ENCODE data around the gene CFAP410. TPM values are rescaled to one million over a fixed set of nuclear protein-coding genes. Genes with fewer than 3 reads are reported as not detected.
"Not testable (repeated sequence)": the region's sequence is repeated elsewhere in the genome, so short reads cannot be mapped to it uniquely, and the experiment has no call there.

Gene CFAP410
- total RNA-seq, 1 donor from 2014 or later, result 14.9 TPM

DNA sequence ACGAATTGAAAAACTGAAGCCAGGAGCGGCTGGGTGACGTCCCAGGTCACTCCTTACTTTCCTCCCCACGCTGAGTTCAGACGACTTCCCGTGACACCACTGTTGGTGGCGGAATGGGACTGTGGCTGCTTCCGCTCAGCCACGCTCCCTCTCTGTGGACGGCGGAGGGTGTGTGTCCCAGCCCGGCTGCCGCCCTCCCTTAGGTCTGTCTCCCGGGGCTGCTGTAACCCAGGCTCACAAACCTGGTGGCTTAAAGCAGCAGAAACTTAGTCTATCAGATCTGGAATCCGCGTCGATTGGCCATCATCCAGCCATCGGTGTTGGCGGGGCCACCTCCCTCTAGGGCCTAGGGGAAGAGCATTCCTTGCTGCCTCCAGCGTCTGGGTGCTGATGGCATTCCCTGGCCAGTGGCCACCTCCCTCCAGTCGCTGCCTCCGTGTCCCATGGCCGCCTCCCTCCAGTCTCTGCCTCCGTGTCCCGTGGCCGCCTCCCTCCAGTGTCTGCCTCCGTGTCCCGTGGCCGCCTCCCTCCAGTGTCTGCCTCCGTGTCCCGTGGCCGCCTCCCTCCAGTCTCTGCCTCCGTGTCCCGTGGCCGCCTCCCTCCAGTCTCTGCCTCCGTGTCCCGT is 31.7 kb upstream of the CFAP410 start:
- no peak for ATAC-seq
- intact Hi-C loops (cut with micrococcal nuclease), result no loop called here

DNA sequence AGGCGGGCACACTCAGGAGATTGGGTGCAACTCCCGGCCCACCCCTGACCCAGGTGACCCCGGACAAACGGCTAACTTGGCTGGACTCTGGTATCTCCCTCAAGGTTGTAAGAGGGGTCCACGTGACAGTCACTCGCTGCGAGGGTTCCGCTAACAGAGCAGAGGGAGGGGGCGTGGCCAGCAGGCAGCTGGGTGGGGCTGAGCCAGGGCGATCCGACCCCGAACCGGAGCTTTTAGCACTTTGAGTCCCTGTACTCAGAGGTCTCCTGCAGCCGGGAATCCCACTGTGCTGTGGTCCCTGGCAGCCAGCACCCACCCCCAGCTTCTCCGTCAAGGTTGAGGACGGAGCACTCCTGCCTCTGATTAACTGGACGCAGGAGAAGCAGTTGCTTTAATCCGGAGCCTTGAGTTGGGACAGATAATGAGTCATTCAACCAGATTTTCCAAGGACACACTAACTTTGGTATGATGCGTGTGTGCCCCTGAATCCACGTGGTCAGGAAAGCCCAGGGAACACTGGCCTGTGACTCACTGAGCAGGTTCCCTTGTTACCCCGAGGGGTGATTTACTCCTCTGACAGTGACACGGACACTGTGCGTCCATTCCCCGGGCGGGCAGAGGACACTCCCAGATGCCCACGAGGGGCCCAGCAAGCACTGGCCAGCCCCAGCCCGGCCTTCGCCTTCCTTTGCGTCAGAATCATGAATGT is 31.0 kb upstream of the CFAP410 start:
- DNase-seq (no peak), ATAC-seq (peak; percentile 43)
- intact Hi-C loops (cut with micrococcal nuclease), result no loop called here

More for the DNA sequence above, 31.7 kb upstream of the CFAP410 start:
- no peak for DNase-seq

DNA sequence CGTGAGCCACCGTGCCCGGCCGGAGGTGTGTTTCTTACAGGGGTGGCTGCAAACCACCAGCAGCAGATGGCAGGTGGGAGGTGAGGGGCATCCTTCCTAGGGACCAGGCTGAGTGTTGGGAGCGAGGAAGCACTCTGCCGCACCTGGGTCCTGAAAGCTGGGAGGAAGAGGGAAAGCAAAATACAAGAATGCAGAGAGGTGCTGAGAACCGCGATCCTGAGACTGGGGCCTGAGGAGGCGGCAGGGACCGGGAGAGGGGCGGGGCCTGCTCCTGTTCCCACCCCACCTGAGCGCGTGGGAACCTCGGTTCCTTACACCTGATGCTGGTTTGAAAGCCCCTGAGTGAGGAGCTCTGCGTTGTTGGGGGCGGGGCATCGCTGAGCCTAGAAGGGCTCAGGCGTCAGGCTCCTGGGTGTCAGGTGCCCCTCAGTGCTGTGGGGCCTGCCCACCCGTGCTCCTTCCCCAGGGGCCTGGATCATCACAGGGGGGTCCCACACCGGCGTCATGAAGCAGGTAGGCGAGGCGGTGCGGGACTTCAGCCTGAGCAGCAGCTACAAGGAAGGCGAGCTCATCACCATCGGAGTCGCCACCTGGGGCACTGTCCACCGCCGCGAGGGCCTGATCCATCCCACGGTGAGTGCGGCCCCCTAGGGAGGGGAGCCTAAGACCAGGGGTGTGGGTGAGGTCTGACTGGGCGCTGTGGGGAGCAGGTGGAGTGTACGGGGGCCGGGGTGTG is 29.7 kb upstream of the CFAP410 start:
- DNase-seq (no peak), ATAC-seq (no peak)
- intact Hi-C loops (cut with micrococcal nuclease), result no loop called here

DNA sequence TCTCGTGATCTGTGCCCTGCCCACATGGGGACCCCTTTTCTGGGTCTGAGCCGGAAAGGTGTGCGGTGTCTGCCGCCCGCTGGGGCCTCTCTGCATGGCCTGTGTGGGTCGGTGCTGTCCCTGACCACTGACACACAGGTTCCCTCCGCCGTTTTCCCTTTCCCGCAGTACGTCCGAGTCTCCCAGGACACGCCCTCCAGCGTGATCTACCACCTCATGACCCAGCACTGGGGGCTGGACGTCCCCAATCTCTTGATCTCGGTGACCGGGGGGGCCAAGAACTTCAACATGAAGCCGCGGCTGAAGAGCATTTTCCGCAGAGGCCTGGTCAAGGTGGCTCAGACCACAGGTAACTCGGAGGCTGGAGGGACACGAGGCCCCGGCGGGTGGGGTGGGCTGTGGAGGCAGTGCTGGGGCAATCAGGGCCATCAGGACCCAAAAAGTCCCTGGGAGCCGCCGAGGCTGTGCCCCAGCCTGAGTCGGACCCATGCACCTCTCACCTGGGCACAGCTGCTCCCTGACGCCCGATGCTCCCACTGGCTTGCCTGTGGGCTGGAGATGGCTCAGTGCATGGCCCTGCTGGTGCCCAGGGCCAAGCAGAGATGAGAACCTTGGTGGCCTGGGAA is 27.5 kb upstream of the CFAP410 start:
- intact Hi-C loops (cut with micrococcal nuclease), result no loop called here
- DNase-seq (no peak), ATAC-seq (no peak)

DNA sequence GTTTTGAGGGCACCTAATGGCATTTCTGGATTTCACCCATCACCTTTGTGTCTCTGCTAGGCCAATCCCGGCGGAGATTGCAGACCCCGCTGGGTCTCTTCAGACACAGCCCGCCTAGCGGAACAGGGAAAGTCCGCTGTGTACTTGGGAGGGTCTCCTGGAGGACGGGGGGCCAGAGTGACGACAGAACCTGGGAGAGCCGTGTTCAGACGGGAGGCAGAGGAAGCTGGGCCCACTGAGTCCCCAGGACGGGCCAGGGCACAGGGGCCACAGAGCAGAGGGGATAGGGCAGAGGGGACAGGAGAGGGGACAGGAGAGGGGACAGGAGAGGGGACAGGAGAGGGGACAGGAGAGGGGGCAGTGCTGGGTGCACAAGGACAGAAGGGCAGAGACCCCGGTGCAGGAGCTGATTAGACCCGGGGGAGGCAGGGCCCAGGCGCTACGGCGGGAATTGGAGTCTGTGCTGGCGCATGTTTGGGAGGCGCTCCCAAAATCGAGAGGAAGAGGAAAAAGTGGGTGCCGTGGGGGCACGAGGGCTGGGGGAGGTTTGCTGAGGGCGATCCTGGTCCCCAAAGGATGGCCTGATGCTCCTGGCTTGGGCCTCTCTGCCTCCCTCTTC is 26.9 kb upstream of the CFAP410 start:
- no peak for DNase-seq
- ATAC-seq, result no peak
- intact Hi-C loops (cut with micrococcal nuclease), result no loop called here

DNA sequence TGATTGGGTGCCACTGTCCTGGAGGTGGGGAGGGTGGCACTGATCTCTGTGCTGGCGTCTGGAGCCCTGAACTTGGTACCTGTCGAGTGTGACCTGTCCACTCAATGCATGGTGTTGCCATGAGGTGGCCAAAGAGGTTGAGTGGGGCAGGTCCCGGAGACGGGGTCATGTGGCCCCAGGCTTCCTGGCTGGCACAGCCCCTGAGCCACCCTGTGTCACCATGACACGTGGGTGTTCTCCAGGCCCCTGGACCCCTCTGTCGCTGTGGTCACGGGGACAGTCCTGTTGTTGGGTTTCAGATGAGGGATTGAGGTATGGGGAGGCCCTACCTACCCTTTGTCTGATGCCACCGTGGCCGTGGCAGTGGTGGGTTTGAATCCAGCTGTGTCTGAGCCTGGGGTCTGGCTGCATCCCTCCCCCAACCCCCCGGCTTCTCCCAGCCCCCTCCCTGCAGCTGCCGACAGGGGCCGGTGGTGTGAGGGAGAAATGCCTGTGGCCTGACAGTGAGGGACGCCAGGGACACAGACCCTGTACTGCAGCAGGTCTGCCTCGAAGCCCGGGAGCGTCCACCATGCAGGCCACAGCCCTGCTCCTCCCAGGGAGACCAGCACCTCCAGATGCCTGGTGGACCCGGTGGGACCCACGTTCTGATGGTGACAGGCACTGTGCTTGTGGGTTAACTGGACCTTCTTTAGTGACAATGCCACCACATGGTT is 26.2 kb upstream of the CFAP410 start:
- no peak for DNase-seq
- intact Hi-C loops (cut with micrococcal nuclease), result no loop called here
- ATAC-seq, result no peak

DNA sequence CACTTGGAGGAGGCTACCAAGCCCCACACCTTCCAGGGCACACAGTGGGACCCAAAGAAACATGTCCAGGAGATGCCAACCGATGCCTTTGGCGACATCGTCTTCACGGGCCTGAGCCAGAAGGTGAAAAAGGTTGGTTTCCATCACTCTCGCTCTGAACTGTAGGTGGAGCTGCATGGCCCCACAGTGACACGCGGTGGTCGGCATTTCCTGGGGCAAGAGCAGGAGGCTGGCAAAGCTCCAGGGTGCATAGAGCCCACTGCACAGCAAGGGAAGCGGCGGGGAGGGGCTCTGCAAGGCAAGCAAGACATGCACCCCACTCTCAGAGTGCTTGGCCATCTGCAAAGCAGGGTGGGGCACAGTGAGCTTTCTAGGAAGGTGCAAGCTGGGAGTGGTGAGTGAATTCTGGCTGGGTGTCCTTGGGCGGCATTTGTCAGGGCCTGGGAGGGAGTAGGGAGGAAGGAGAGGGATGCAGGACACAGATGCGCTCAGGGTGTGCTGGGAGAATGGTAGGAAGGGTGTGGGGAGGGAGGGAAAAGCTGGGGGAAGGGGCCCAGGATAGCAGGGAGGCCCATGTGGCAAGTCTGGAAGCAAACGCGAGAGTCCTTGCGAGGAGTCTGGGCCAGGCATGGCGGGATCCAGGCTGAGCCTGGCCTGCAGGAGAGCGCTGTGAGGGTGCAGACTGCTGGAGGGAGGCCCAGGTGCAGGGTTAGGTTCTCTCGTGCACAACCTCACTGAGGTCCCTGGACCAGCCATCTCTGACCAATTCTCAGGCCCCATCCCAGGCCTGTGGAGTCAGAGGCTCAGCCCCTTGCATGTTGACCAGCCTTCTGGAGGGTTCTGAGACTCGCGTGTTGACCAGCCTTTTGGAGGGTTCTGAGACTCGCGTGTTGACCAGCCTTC is 25.2 kb upstream of the CFAP410 start:
- no peak for DNase-seq
- intact Hi-C loops (cut with micrococcal nuclease), result no loop called here
- no peak for ATAC-seq

DNA sequence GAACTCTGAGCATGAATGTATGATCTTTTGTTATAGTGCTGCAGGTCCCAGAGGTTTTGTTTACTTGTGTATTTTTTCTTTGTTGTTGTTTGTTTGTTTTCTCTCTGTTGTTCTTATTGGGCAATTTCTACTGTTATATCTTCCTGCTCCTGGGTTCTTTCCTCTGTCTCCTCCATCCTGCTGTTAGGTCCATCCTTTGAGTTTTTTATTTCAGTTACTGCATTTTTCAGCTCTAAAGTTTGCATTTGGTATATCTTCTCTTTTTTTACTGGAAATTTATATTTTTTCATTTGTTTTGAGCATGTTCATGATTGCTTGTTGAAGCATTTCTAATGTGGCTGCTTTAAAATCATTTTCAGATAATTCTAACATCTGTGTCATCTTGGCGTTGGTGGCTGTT is 24.1 kb upstream of the CFAP410 start:
- intact Hi-C loops (cut with micrococcal nuclease), result no loop called here
- no peak for ATAC-seq
- no peak for DNase-seq

DNA sequence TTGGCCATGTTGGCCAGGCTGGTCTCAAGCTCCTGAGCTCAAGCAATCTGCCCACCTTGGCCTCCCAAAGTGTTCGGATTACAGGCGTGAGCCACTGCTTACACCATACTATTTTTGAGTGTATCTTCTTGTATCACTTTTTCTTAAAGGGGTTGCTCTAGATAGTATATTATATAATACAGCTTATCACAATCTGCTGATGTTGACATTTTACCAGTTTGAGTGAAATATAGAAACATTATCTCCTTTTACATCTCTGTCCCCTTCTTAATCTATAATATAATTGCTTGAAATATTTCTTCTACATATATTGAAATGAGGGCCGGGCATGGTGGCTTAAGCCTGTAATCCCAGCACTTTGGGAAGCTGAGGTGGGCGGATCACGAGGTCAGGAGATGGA is 22.7 kb upstream of the CFAP410 start:
- ATAC-seq; intact Hi-C loops (cut with micrococcal nuclease); DNase-seq: not testable (repeated sequence)

DNA sequence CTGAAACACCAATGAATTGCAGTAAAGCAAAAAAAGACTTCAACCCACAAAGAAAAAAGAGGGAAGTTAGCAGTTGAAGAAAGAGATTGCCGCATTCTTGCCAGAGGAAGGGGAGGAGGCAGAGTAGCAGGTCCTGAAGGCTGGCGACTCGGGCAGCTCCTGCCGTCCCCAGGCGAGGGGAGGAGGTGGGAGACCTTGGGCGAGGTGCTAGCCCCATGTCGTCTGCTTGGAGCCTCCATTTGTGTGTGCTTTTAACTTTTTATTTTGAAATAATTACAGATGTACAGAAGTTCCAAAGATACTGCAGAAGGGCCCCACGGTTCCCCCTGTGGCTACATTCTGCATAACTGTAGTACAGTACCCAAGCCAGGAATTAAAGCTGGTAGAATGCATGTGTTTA is 21.0 kb upstream of the CFAP410 start:
- intact Hi-C loops (cut with micrococcal nuclease), result no loop called here
- ATAC-seq (no peak), DNase-seq (no peak)

DNA sequence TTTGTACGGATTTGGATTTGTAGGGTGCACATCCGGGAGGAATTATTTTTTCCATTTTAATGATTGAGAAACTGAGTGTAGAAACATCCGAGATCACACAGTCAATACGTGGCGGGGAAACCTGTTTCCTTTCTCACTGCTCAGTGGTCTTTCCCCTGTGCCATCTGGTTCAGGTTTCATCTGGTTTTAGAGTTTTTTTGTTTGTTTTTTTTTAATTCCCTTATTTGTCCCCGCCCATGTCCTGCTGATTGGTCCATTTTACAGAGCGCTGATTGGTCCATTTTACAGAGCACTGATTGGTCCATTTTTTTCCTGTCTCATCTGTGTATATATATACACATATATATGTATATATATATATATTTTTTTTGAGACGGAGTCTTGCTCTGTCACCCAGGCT is 20.2 kb upstream of the CFAP410 start:
- ATAC-seq (no peak), DNase-seq (no peak)
- intact Hi-C loops (cut with micrococcal nuclease), result no loop called here

DNA sequence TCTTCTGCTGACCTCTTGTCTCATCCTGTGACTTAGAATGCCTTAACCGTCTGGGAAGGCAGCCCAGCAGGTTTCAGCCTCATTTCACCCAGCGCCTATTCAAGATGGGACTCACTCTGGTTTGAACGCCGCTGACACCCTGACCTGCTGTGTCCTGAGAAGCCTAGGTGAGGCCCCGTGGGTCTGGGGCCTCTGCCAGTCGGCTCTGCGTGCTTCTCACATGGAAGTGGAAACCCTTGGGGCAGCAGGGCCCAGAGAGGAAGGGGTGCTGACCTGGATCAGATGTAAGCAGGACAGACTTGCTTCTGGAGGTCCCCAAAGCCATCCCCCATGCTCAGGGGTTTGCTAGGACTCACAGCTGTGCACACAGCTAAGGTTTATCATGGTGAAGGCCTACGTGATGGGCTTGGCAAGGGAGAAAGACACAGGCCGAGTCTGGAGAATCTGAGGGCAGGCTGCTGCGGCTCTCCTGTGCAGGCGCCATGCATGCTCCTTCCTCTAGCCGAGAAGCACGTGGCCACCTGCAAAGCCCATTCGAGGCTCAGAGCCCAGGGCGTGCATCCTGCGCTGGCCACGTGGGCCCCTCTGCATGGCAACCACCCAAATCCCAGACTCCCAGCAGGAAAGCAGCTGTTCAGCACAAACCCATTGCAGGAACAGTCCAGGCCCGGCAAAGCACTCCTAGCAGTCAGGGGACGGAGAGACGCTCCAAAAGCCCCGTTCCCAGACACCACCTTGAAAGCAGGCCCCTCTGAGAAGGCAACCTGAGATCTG is 18.1 kb upstream of the CFAP410 start:
- DNase-seq (no peak), ATAC-seq (no peak)
- intact Hi-C loops (cut with micrococcal nuclease), result no loop called here

DNA sequence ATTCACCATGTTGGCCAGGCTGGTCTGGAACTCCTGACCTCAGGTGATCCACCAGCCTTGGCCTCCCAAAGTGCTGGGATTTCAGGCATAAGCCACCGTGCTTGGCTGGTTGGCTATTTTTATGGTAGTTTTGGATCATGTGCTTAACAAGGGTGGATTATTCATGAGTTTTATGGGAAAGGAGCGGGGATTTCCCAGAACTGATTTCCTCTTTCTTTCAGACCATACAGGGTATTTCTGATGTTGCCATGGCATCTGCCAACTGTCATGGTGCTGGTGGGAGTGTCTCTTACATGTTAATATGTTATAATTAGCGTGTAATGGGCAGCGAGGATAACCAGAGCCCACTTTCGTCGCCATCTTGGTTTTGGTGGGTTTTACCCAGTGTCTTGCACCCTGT is 17.4 kb upstream of the CFAP410 start:
- no peak for ATAC-seq
- intact Hi-C loops (cut with micrococcal nuclease), result no loop called here
- DNase-seq, result no peak

DNA sequence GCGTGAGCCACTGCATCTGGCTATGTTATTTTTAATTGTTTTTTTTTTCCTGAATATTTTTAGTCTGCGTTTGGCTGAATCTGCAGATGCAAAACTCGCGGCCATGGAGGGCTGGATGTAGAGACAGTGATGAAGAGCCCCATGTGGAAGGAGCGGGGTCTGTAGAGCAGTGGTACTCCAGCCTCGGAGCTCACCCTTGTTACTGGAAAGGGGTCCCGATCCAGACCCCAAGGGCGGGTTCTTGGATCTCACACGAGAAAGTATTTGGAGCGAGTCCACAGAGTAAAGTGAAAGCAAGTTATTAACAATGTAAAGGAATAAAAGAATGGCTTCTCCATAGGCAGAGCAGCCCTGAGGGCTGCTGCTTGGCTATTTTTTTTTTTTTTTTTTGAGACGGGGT is 17.0 kb upstream of the CFAP410 start:
- no peak for DNase-seq
- intact Hi-C loops (cut with micrococcal nuclease), result no loop called here
- no peak for ATAC-seq

DNA sequence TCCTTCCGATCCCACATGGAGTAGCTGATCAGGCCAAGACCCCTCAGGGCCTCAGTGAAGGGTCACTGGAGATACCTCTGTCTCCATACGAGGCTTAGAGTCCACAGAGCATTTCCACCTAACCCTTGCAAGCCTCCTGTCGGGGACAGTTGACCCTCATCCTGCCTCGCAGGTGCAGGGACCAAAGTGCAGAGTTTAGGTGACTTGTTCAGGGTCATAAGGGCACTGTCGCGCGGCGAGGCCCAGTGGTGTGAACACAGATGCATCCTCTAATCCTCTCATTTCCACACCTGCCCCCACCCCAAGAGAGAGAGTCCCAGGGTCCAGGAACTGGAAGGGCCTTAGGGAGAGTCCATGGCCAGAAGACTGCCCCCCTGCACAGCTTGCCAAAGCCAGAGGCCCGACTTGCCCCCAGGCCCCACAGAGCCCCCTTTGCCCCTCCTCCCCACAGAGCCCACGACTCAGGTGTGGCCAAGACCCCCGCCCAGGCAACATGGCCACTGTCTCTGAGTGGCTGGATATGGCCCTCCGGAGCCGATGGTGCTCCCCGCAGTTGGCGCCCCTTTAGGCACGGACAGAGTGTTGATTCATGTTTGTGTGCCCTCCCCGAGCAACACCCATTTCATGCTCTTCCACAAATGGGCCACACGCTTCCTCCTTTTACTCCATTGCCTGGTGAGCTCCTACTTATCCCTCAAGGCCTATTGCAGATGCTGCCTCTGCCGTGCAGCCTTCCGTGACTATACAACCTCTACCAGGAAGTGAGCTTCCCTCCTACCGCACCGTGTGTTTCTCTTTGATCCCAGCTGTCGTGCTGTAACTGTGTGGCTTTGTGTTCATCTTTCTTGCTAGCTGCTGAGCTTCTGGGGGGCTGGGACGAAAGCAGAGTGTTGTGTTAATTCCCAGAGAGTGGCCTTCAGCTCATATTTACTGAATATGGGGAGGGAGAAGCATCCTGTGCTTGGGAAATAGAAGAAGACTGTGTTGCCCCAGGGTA is 15.9 kb upstream of the CFAP410 start:
- intact Hi-C loops (cut with micrococcal nuclease), result no loop called here

DNA sequence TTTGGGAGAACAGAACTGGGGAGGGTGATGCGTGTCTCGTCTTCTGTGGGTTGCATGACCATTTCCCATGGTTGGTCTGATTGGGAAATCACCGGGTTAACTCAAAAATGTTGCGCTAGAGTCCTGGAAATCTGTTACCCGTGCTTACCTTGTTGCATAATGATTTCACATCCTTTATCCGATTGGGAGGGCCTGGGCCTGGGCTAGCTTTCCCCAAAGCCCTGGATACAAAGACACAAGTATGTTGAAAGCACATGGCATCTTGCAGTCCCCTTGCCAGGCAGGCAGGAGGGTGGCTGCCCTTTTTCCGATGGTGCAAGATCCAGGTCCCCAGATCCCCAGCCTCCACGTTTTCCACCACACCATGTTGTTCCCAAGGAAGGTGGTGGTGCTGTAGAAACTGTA is 14.8 kb upstream of the CFAP410 start:
- ATAC-seq (peak; percentile 45), DNase-seq (no peak)
- intact Hi-C loops (cut with micrococcal nuclease), result no loop called here

More for the DNA sequence above, 15.9 kb upstream of the CFAP410 start:
- peak; percentile 18 for DNase-seq
- ATAC-seq, result no peak
